ENCODE measurements around the gene GSTM4.
"Not testable (repeated sequence)": the region's sequence is repeated elsewhere in the genome, so short reads cannot be mapped to it uniquely, and the experiment has no call there.

The GSTM4 gene

GRCh38 chr1:109658533-109659042 lies 2.7 kb downstream of the GSTM4 start:
- no peak overlapping the region for H3K4me3 Mint-ChIP-seq
- H3K27me3 Mint-ChIP-seq (ENCODE audit: low read depth): peaks cover 9% of the 10 kb centered on the region
- peaks cover 19% of the 10 kb centered on the region for H3K4me1 Mint-ChIP-seq (ENCODE audit: low read depth)
- no peaks in the 10 kb centered on the region for H3K9me3 Mint-ChIP-seq
- H3K36me3 Mint-ChIP-seq (ENCODE audit: low read depth): peaks cover 1% of the 10 kb centered on the region
- no peak overlapping the region for H3K27ac Mint-ChIP-seq
- no peak for DNase-seq (ENCODE audit: low spot score)

- Mint-ChIP-seq H3K27me3 (ENCODE audit: low read depth) (peaks cover 6% of the 10 kb centered on the region), H3K27ac (no peak overlapping the region), H3K4me3 (no peak overlapping the region), H3K9me3 (no peaks in the 10 kb centered on the region), H3K4me1 (ENCODE audit: low read depth) (peaks cover 19% of the 10 kb centered on the region), H3K36me3 (ENCODE audit: low read depth) (peaks cover 1% of the 10 kb centered on the region)
- no peak for DNase-seq (ENCODE audit: low spot score)
Observed at GRCh38 chr1:109659145-109659544, 3.2 kb downstream of the GSTM4 start.

- H3K4me3 Mint-ChIP-seq: no peak overlapping the region
- H3K4me1 Mint-ChIP-seq (ENCODE audit: low read depth): peaks cover 13% of the 10 kb centered on the region
- no peaks in the 10 kb centered on the region for H3K27me3 Mint-ChIP-seq (ENCODE audit: low read depth)
- no peak for DNase-seq (ENCODE audit: low spot score)
- H3K27ac Mint-ChIP-seq: no peak overlapping the region
- H3K9me3 Mint-ChIP-seq: no peaks in the 10 kb centered on the region
- H3K36me3 Mint-ChIP-seq (ENCODE audit: low read depth): peaks cover 1% of the 10 kb centered on the region
Observed at GRCh38 chr1:109659997-109660690, 4.2 kb downstream of the GSTM4 start.

GRCh38 chr1:109660691-109661026 lies 4.8 kb downstream of the GSTM4 start:
- not testable (repeated sequence) for H3K4me1 Mint-ChIP-seq (ENCODE audit: low read depth); H3K27ac Mint-ChIP-seq; H3K9me3 Mint-ChIP-seq; H3K36me3 Mint-ChIP-seq (ENCODE audit: low read depth); H3K27me3 Mint-ChIP-seq (ENCODE audit: low read depth); DNase-seq (ENCODE audit: low spot score); H3K4me3 Mint-ChIP-seq

- Mint-ChIP-seq H3K9me3 (no peaks in the 10 kb centered on the region), H3K27ac (peak overlapping the region; percentile 0), H3K36me3 (ENCODE audit: low read depth) (peaks cover 1% of the 10 kb centered on the region), H3K27me3 (ENCODE audit: low read depth) (no peaks in the 10 kb centered on the region), H3K4me3 (no peak overlapping the region), H3K4me1 (ENCODE audit: low read depth) (peaks cover 4% of the 10 kb centered on the region)
- DNase-seq (ENCODE audit: low spot score): no peak
Observed at GRCh38 chr1:109661391-109661790, 5.5 kb downstream of the GSTM4 start.

- no peak for DNase-seq (ENCODE audit: low spot score)
- no peaks in the 10 kb centered on the region for H3K9me3 Mint-ChIP-seq
- H3K27me3 Mint-ChIP-seq (ENCODE audit: low read depth): no peaks in the 10 kb centered on the region
- no peak overlapping the region for H3K27ac Mint-ChIP-seq
- peaks cover 14% of the 10 kb centered on the region for H3K4me1 Mint-ChIP-seq (ENCODE audit: low read depth)
- no peak overlapping the region for H3K4me3 Mint-ChIP-seq
- H3K36me3 Mint-ChIP-seq (ENCODE audit: low read depth): peaks cover 3% of the 10 kb centered on the region
Observed at GRCh38 chr1:109664671-109665070, 8.8 kb downstream of the GSTM4 start.

- H3K27me3 Mint-ChIP-seq (ENCODE audit: low read depth): no peaks in the 10 kb centered on the region
- H3K36me3 Mint-ChIP-seq (ENCODE audit: low read depth): peaks cover 2% of the 10 kb centered on the region
- DNase-seq (ENCODE audit: low spot score): peak; percentile 88
- peaks cover 22% of the 10 kb centered on the region for H3K4me1 Mint-ChIP-seq (ENCODE audit: low read depth)
- no peaks in the 10 kb centered on the region for H3K9me3 Mint-ChIP-seq
- peak within 1 kb of the TSS; percentile 68 for H3K4me3 Mint-ChIP-seq
- H3K27ac Mint-ChIP-seq: no peak within 1 kb of the TSS
Observed at GRCh38 chr1:109667452-109668122, 11.7 kb downstream of the GSTM4 start, which contains the start of gene GSTM2. Gene GSTM2 (plus strand): TSS chr1:109668057. CDS start chr1:109668116, 59 bp downstream.

- H3K27me3 Mint-ChIP-seq (ENCODE audit: low read depth): no peaks in the 10 kb centered on the region
- H3K36me3 Mint-ChIP-seq (ENCODE audit: low read depth): peaks cover 2% of the 10 kb centered on the region
- DNase-seq (ENCODE audit: low spot score): no peak
- peaks cover 22% of the 10 kb centered on the region for H3K4me1 Mint-ChIP-seq (ENCODE audit: low read depth)
- H3K9me3 Mint-ChIP-seq: no peaks in the 10 kb centered on the region
- no peak overlapping the region for H3K27ac Mint-ChIP-seq
- H3K4me3 Mint-ChIP-seq: peak overlapping the region; percentile 68
Observed at GRCh38 chr1:109668123-109668775, 12.3 kb downstream of the GSTM4 start.

- no peaks in the 10 kb centered on the region for H3K27me3 Mint-ChIP-seq (ENCODE audit: low read depth)
Observed at GRCh38 chr1:109669246-109669948, 13.5 kb downstream of the GSTM4 start.

GRCh38 chr1:109669949-109670302 lies 14.0 kb downstream of the GSTM4 start:
- Mint-ChIP-seq H3K27ac (peak overlapping the region; percentile 46), H3K4me1 (ENCODE audit: low read depth) (peaks cover 22% of the 10 kb centered on the region), H3K4me3 (peak overlapping the region; percentile 68)
- not testable (repeated sequence) for H3K9me3 Mint-ChIP-seq; H3K36me3 Mint-ChIP-seq (ENCODE audit: low read depth); DNase-seq (ENCODE audit: low spot score); H3K27me3 Mint-ChIP-seq (ENCODE audit: low read depth)

More at GRCh38 chr1:109669246-109669948, 13.5 kb downstream of the GSTM4 start:
- H3K9me3 Mint-ChIP-seq: no peaks in the 10 kb centered on the region
- peaks cover 22% of the 10 kb centered on the region for H3K4me1 Mint-ChIP-seq (ENCODE audit: low read depth)
- peak overlapping the region; percentile 46 for H3K27ac Mint-ChIP-seq
- H3K4me3 Mint-ChIP-seq: peak overlapping the region; percentile 68
- peak; percentile 33 for DNase-seq (ENCODE audit: low spot score)
- peaks cover 2% of the 10 kb centered on the region for H3K36me3 Mint-ChIP-seq (ENCODE audit: low read depth)

GRCh38 chr1:109671067-109671466 lies 15.2 kb downstream of the GSTM4 start:
- no peak overlapping the region for H3K27ac Mint-ChIP-seq
- H3K36me3 Mint-ChIP-seq (ENCODE audit: low read depth): peaks cover 2% of the 10 kb centered on the region
- H3K27me3 Mint-ChIP-seq (ENCODE audit: low read depth): no peaks in the 10 kb centered on the region
- H3K4me3 Mint-ChIP-seq: no peak overlapping the region
- no peaks in the 10 kb centered on the region for H3K9me3 Mint-ChIP-seq
- peaks cover 22% of the 10 kb centered on the region for H3K4me1 Mint-ChIP-seq (ENCODE audit: low read depth)
- DNase-seq (ENCODE audit: low spot score): no peak

GRCh38 chr1:109673861-109674260 lies 18.0 kb downstream of the GSTM4 start:
- H3K27ac Mint-ChIP-seq; DNase-seq (ENCODE audit: low spot score); H3K27me3 Mint-ChIP-seq (ENCODE audit: low read depth); H3K9me3 Mint-ChIP-seq; H3K36me3 Mint-ChIP-seq (ENCODE audit: low read depth); H3K4me3 Mint-ChIP-seq: not testable (repeated sequence)
- peaks cover 14% of the 10 kb centered on the region for H3K4me1 Mint-ChIP-seq (ENCODE audit: low read depth)

- not testable (repeated sequence) for DNase-seq (ENCODE audit: low spot score); H3K27ac Mint-ChIP-seq; H3K4me3 Mint-ChIP-seq; H3K36me3 Mint-ChIP-seq (ENCODE audit: low read depth); H3K27me3 Mint-ChIP-seq (ENCODE audit: low read depth); H3K9me3 Mint-ChIP-seq; H3K4me1 Mint-ChIP-seq (ENCODE audit: low read depth)
Observed at GRCh38 chr1:109676683-109677381, 20.9 kb downstream of the GSTM4 start.
